Activated CD4-positive, alpha-beta T cell treated with anti-CD3 and anti-CD28 coated beads, Interleukin-2, amount 10 ng/mL, durations not matched to agents 7 days and 5 days (primary cell): ENCODE results near the gene DSG2. TPM values are rescaled to one million over a fixed set of nuclear protein-coding genes. Genes with fewer than 3 reads are reported as not detected.

Source experiments
- CTCF ChIA-PET: fragments of 350-600 bp; sonication (Branson Sonifier 250); formaldehyde crosslinking; loops from one replicate; lab custom pipeline; 2021; ENCODE audit warnings: antibody characterized with exemption; lab: Charles Lee
- POLR2A ChIA-PET: fragments of 350-600 bp; sonication (Branson Sonifier 250); formaldehyde crosslinking; loops from one replicate; lab custom pipeline; 2021; ENCODE audit warnings: antibody characterized with exemption; lab: Charles Lee
- DNase-seq: peaks from one replicate; pipeline ENCODE4 v3.0.0-alpha.2; 2020
- H3K27ac Mint-ChIP-seq: one replicate; pipeline ENCODE4 v1.8.0; 2021; ENCODE audit warnings: mild to moderate bottlenecking, moderate library complexity, mixed read lengths
- H3K27me3 Mint-ChIP-seq: one replicate; pipeline ENCODE4 v1.8.0; 2021; ENCODE audit warnings: mixed read lengths
- H3K36me3 Mint-ChIP-seq: one replicate; pipeline ENCODE4 v1.8.0; 2021; ENCODE audit warnings: low read depth, mixed read lengths
- H3K4me1 Mint-ChIP-seq: one replicate; pipeline ENCODE4 v1.8.0; 2021; ENCODE audit warnings: mixed read lengths
- H3K4me3 Mint-ChIP-seq: one replicate; pipeline ENCODE4 v1.8.0; 2021; ENCODE audit warnings: mild to moderate bottlenecking, moderate library complexity, mixed read lengths
- H3K9me3 Mint-ChIP-seq: one replicate; pipeline ENCODE4 v1.8.0; 2021; ENCODE audit warnings: mixed read lengths
- total RNA-seq, 2 experiments: library from RNA; stranded (reverse); gene quantifications; one replicate each; pipeline ENCODE4 v1.2.3, GENCODE V29; 2021

Gene DSG2
- 1 to 10 TPM; 1.3 to 1.6 TPM for total RNA-seq

GRCh38 chr18:31497836-31498573, at the start of gene DSG2:
Gene DSG2, plus strand, starts transcription at chr18:31498177. Its CDS starts 75 bp downstream, at chr18:31498252.
- peak; percentile 30 for DNase-seq
- H3K36me3 Mint-ChIP-seq: no peaks in the 10 kb centered on the region
- ChIA-PET CTCF (no interaction called here), POLR2A (no interaction called here)
- H3K27ac Mint-ChIP-seq: no peak within 1 kb of the TSS
- H3K9me3 Mint-ChIP-seq: no peaks in the 10 kb centered on the region
- peak within 1 kb of the TSS; percentile 72 for H3K4me3 Mint-ChIP-seq
- peaks cover 10% of the 10 kb centered on the region for H3K4me1 Mint-ChIP-seq
- peaks cover 36% of the 10 kb centered on the region for H3K27me3 Mint-ChIP-seq

- no peaks in the 10 kb centered on the region for H3K27me3 Mint-ChIP-seq
- H3K9me3 Mint-ChIP-seq: peaks cover 3% of the 10 kb centered on the region
- CTCF ChIA-PET: no interaction called here
- H3K4me1 Mint-ChIP-seq: no peaks in the 10 kb centered on the region
- H3K27ac Mint-ChIP-seq: no peak overlapping the region
- no peak for DNase-seq
- H3K36me3 Mint-ChIP-seq: no peaks in the 10 kb centered on the region
- H3K4me3 Mint-ChIP-seq: no peak overlapping the region
- POLR2A ChIA-PET: no interaction called here
These were observed 47.6 kb upstream of the DSG2 start for GRCh38 chr18:31450409-31450808.

- ChIA-PET CTCF (no interaction called here), POLR2A (no interaction called here)
- Mint-ChIP-seq H3K36me3 (no peaks in the 10 kb centered on the region), H3K27me3 (no peaks in the 10 kb centered on the region), H3K27ac (no peak overlapping the region), H3K9me3 (peaks cover 3% of the 10 kb centered on the region), H3K4me3 (no peak overlapping the region), H3K4me1 (no peaks in the 10 kb centered on the region)
- no peak for DNase-seq
These were observed 46.4 kb upstream of the DSG2 start for GRCh38 chr18:31451625-31452024.

- peaks cover 3% of the 10 kb centered on the region for H3K9me3 Mint-ChIP-seq
These were observed 43.8 kb upstream of the DSG2 start for GRCh38 chr18:31454066-31454708.

GRCh38 chr18:31469629-31470028, 28.3 kb upstream of the DSG2 start:
- H3K4me3 Mint-ChIP-seq: no peak overlapping the region
- no peak for DNase-seq
- ChIA-PET POLR2A (no interaction called here), CTCF (no interaction called here)
- H3K4me1 Mint-ChIP-seq: no peaks in the 10 kb centered on the region
- no peaks in the 10 kb centered on the region for H3K36me3 Mint-ChIP-seq
- H3K9me3 Mint-ChIP-seq: no peaks in the 10 kb centered on the region
- no peak overlapping the region for H3K27ac Mint-ChIP-seq
- H3K27me3 Mint-ChIP-seq: no peaks in the 10 kb centered on the region

More at GRCh38 chr18:31454066-31454708, 43.8 kb upstream of the DSG2 start:
- Mint-ChIP-seq H3K4me3 (no peak overlapping the region), H3K27me3 (no peaks in the 10 kb centered on the region), H3K36me3 (no peaks in the 10 kb centered on the region), H3K4me1 (no peaks in the 10 kb centered on the region), H3K27ac (no peak overlapping the region)
- CTCF ChIA-PET: no interaction called here
- POLR2A ChIA-PET: no interaction called here
- no peak for DNase-seq

GRCh38 chr18:31478688-31479087, 19.3 kb upstream of the DSG2 start:
- no peaks in the 10 kb centered on the region for H3K4me1 Mint-ChIP-seq
- CTCF ChIA-PET: no interaction called here
- DNase-seq: no peak
- no peak overlapping the region for H3K27ac Mint-ChIP-seq
- H3K4me3 Mint-ChIP-seq: no peak overlapping the region
- H3K9me3 Mint-ChIP-seq: no peaks in the 10 kb centered on the region
- H3K36me3 Mint-ChIP-seq: no peaks in the 10 kb centered on the region
- H3K27me3 Mint-ChIP-seq: peaks cover 4% of the 10 kb centered on the region
- POLR2A ChIA-PET: no interaction called here

GRCh38 chr18:31482051-31482450, 15.9 kb upstream of the DSG2 start:
- H3K27ac Mint-ChIP-seq: no peak overlapping the region
- no peaks in the 10 kb centered on the region for H3K36me3 Mint-ChIP-seq
- no peak for DNase-seq
- POLR2A ChIA-PET: no interaction called here
- H3K4me3 Mint-ChIP-seq: no peak overlapping the region
- no peaks in the 10 kb centered on the region for H3K4me1 Mint-ChIP-seq
- H3K27me3 Mint-ChIP-seq: peaks cover 4% of the 10 kb centered on the region
- CTCF ChIA-PET: no interaction called here
- no peaks in the 10 kb centered on the region for H3K9me3 Mint-ChIP-seq

- DNase-seq: no peak
- Mint-ChIP-seq H3K9me3 (no peaks in the 10 kb centered on the region), H3K27ac (no peak overlapping the region), H3K4me1 (no peaks in the 10 kb centered on the region), H3K4me3 (no peak overlapping the region), H3K36me3 (no peaks in the 10 kb centered on the region), H3K27me3 (peaks cover 4% of the 10 kb centered on the region)
- POLR2A ChIA-PET: no interaction called here
- CTCF ChIA-PET: interaction anchor here (0.6 kb wide), 1 partner anchor 16 kb away, joined by 3 read pairs; no protein-coding TSS in a partner anchor
These were observed 14.6 kb upstream of the DSG2 start for GRCh38 chr18:31483396-31483795.

- ChIA-PET POLR2A (no interaction called here), CTCF (no interaction called here)
- DNase-seq: no peak
- Mint-ChIP-seq H3K27ac (no peak overlapping the region), H3K4me1 (no peaks in the 10 kb centered on the region), H3K27me3 (peaks cover 4% of the 10 kb centered on the region), H3K9me3 (no peaks in the 10 kb centered on the region), H3K36me3 (no peaks in the 10 kb centered on the region), H3K4me3 (no peak overlapping the region)
These were observed 13.5 kb upstream of the DSG2 start for GRCh38 chr18:31484461-31484860.

- no peak overlapping the region for H3K27ac Mint-ChIP-seq
- CTCF ChIA-PET: no interaction called here
- POLR2A ChIA-PET: no interaction called here
- no peaks in the 10 kb centered on the region for H3K36me3 Mint-ChIP-seq
- DNase-seq: no peak
- H3K4me1 Mint-ChIP-seq: no peaks in the 10 kb centered on the region
- peaks cover 6% of the 10 kb centered on the region for H3K27me3 Mint-ChIP-seq
- H3K9me3 Mint-ChIP-seq: no peaks in the 10 kb centered on the region
- no peak overlapping the region for H3K4me3 Mint-ChIP-seq
These were observed 11.8 kb upstream of the DSG2 start for GRCh38 chr18:31486165-31486564.

GRCh38 chr18:31487246-31488015, 10.5 kb upstream of the DSG2 start:
- Mint-ChIP-seq H3K27ac (no peak overlapping the region), H3K9me3 (no peaks in the 10 kb centered on the region), H3K36me3 (no peaks in the 10 kb centered on the region), H3K27me3 (peaks cover 1% of the 10 kb centered on the region), H3K4me1 (no peaks in the 10 kb centered on the region), H3K4me3 (no peak overlapping the region)
- DNase-seq: no peak
- ChIA-PET POLR2A (no interaction called here), CTCF (no interaction called here)

GRCh38 chr18:31489311-31489710, 8.7 kb upstream of the DSG2 start:
- H3K9me3 Mint-ChIP-seq: no peaks in the 10 kb centered on the region
- no peak overlapping the region for H3K4me3 Mint-ChIP-seq
- no peaks in the 10 kb centered on the region for H3K4me1 Mint-ChIP-seq
- POLR2A ChIA-PET: no interaction called here
- H3K36me3 Mint-ChIP-seq: no peaks in the 10 kb centered on the region
- DNase-seq: no peak
- CTCF ChIA-PET: no interaction called here
- H3K27me3 Mint-ChIP-seq: peaks cover 1% of the 10 kb centered on the region
- no peak overlapping the region for H3K27ac Mint-ChIP-seq

GRCh38 chr18:31490387-31490786, 7.6 kb upstream of the DSG2 start:
- H3K4me1 Mint-ChIP-seq: no peaks in the 10 kb centered on the region
- ChIA-PET CTCF (no interaction called here), POLR2A (no interaction called here)
- no peak for DNase-seq
- no peak overlapping the region for H3K4me3 Mint-ChIP-seq
- peaks cover 2% of the 10 kb centered on the region for H3K27me3 Mint-ChIP-seq
- no peaks in the 10 kb centered on the region for H3K9me3 Mint-ChIP-seq
- H3K27ac Mint-ChIP-seq: no peak overlapping the region
- no peaks in the 10 kb centered on the region for H3K36me3 Mint-ChIP-seq
